Measurements from ENCODE around the gene WDR26. TPM values are rescaled to one million over a fixed set of nuclear protein-coding genes. Genes with fewer than 3 reads are reported as not detected.
A peak's percentile ranks its signal among the peaks of the same experiment; 100 is the strongest.
"Not testable (repeated sequence)": the region's sequence is repeated elsewhere in the genome, so short reads cannot be mapped to it uniquely, and the experiment has no call there.

WDR26 gene
- total RNA-seq, result 10 to 100 TPM; 82.2 to 92.2 TPM

- no peaks in the 10 kb centered on the region for H3K27me3 Mint-ChIP-seq (ENCODE audit: low read depth)
- DNase-seq, result peak; percentile 85 to 90
- peaks cover 13 to 14% of the 10 kb centered on the region in 2 donors for H3K36me3 Mint-ChIP-seq (ENCODE audit: insufficient read depth in 2 of 2)
- peaks cover 60% of the 10 kb centered on the region for H3K4me1 Mint-ChIP-seq (ENCODE audit: low read depth)
- ATAC-seq (replicated peaks in 1 of 2), result peak; percentile 91 to 95
- H3K27ac Mint-ChIP-seq, result peak within 1 kb of the TSS; percentile 98
- peak within 1 kb of the TSS; percentile 94 to 99 for H3K4me3 Mint-ChIP-seq
- no peaks in the 10 kb centered on the region for H3K9me3 Mint-ChIP-seq
Measured at GRCh38 chr1:224434691-224435317, at the start of gene WDR26. Gene WDR26 (minus strand): TSS chr1:224434797.

- ATAC-seq (replicated peaks in 1 of 2); H3K27me3 Mint-ChIP-seq (ENCODE audit: low read depth); DNase-seq; H3K4me1 Mint-ChIP-seq (ENCODE audit: low read depth); H3K4me3 Mint-ChIP-seq; H3K27ac Mint-ChIP-seq; H3K36me3 Mint-ChIP-seq (ENCODE audit: insufficient read depth in 2 of 2); H3K9me3 Mint-ChIP-seq: not testable (repeated sequence)
Measured at GRCh38 chr1:224483206-224483605, 48.6 kb upstream of the WDR26 start.

GRCh38 chr1:224482619-224483018, 48.0 kb upstream of the WDR26 start:
- no peak for DNase-seq
- H3K4me3 Mint-ChIP-seq, result no peak overlapping the region
- H3K9me3 Mint-ChIP-seq, result peaks cover 2 to 6% of the 10 kb centered on the region in 2 donors
- no peaks in the 10 kb centered on the region for H3K27me3 Mint-ChIP-seq (ENCODE audit: low read depth)
- no peak for ATAC-seq (replicated peaks in 1 of 2)
- peaks cover 0 to 5% of the 10 kb centered on the region in 2 donors for H3K36me3 Mint-ChIP-seq (ENCODE audit: insufficient read depth in 2 of 2)
- no peak overlapping the region for H3K27ac Mint-ChIP-seq
- H3K4me1 Mint-ChIP-seq (ENCODE audit: low read depth), result no peaks in the 10 kb centered on the region

GRCh38 chr1:224481601-224482000, 47.0 kb upstream of the WDR26 start:
- peaks cover 0 to 5% of the 10 kb centered on the region in 2 donors for H3K36me3 Mint-ChIP-seq (ENCODE audit: insufficient read depth in 2 of 2)
- no peak overlapping the region for H3K27ac Mint-ChIP-seq
- no peaks in the 10 kb centered on the region for H3K27me3 Mint-ChIP-seq (ENCODE audit: low read depth)
- DNase-seq (no peak), ATAC-seq (replicated peaks in 1 of 2) (no peak)
- H3K4me3 Mint-ChIP-seq, result no peak overlapping the region
- H3K4me1 Mint-ChIP-seq (ENCODE audit: low read depth), result no peaks in the 10 kb centered on the region
- peaks cover 2 to 6% of the 10 kb centered on the region in 2 donors for H3K9me3 Mint-ChIP-seq

DNA sequence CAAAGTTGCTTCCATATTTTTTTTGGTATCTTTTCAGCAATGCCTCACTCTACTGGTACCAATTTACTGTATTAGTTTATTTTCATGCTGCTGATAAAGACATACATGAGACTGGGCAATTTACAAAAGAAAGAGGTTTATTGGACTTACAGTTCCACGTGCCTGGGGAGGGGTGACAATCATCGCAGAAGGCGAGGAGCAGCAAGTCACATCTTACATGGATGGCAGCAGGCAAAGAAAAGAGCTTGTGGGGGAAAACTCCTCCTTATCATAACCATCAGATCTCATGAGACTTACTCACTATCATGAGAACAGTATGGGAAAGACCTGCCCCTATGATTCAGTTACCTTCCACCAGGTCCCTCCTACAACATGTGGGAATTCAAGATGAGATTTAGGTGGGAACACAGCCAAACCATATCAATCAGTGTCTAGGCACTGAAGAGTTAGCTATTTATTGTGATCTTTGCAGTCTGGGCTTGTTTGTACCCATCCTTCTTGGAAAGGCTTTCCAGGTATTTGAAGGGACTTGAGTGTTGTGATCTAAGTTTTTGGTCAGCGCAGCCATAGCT, 46.4 kb upstream of the WDR26 start:
- not testable (repeated sequence) for ATAC-seq (replicated peaks in 1 of 2); H3K27me3 Mint-ChIP-seq (ENCODE audit: low read depth); DNase-seq; H3K36me3 Mint-ChIP-seq (ENCODE audit: insufficient read depth in 2 of 2); H3K4me3 Mint-ChIP-seq; H3K4me1 Mint-ChIP-seq (ENCODE audit: low read depth); H3K27ac Mint-ChIP-seq; H3K9me3 Mint-ChIP-seq

DNA sequence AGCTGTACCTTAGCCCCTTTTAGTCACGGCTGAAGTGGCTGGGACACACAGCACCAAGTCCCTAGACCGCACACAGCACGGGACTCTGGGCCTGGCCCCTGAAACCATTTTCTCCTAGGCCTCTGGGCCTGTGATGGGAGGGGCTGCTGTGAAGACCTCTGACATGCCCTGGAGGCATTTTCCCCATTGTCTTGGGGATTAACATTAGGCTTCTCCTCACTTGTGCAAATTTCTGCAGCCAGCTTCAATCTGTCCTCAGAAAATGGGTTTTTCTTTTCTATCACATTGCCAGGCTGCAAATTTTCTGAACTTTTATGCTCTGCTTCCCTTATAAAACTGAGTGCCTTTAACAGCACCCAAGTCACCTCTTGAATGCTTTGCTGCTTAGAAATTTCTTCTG, 45.6 kb upstream of the WDR26 start:
- not testable (repeated sequence) for H3K27ac Mint-ChIP-seq; H3K9me3 Mint-ChIP-seq; H3K27me3 Mint-ChIP-seq (ENCODE audit: low read depth); DNase-seq; H3K36me3 Mint-ChIP-seq (ENCODE audit: insufficient read depth in 2 of 2); H3K4me3 Mint-ChIP-seq; ATAC-seq (replicated peaks in 1 of 2); H3K4me1 Mint-ChIP-seq (ENCODE audit: low read depth)

DNA sequence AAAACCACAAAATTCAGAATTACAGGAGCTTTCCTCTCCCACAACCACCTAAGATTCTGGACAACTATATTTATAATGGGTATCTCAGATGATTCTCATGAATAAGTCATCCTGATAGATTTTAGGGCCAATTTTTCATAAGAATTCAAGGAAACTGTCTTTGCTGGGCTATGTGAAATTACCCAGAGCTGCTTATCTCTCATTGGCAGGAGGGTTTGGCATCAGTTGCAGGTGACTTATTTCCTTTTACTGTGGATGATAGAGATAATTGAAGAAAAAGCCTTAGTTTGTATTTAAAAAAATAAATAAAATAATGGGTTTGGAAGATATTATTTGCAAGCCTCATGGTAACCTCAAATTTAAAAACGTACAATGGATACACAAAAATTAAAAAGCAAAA, 38.2 kb upstream of the WDR26 start:
- DNase-seq, result no peak
- Mint-ChIP-seq H3K27me3 (ENCODE audit: low read depth) (no peaks in the 10 kb centered on the region), H3K4me1 (ENCODE audit: low read depth) (no peaks in the 10 kb centered on the region), H3K9me3 (peaks cover 0 to 2% of the 10 kb centered on the region in 2 donors), H3K4me3 (no peak overlapping the region), H3K36me3 (ENCODE audit: insufficient read depth in 2 of 2) (peaks cover 0 to 3% of the 10 kb centered on the region in 2 donors), H3K27ac (no peak overlapping the region)
- no peak for ATAC-seq (replicated peaks in 1 of 2)

- no peak overlapping the region for H3K27ac Mint-ChIP-seq
- no peak overlapping the region for H3K4me3 Mint-ChIP-seq
- H3K9me3 Mint-ChIP-seq, result peaks cover 0 to 2% of the 10 kb centered on the region in 2 donors
- no peaks in the 10 kb centered on the region for H3K36me3 Mint-ChIP-seq (ENCODE audit: insufficient read depth in 2 of 2)
- no peak for DNase-seq
- ATAC-seq (replicated peaks in 1 of 2), result no peak
- no peaks in the 10 kb centered on the region for H3K27me3 Mint-ChIP-seq (ENCODE audit: low read depth)
- peaks cover 6% of the 10 kb centered on the region for H3K4me1 Mint-ChIP-seq (ENCODE audit: low read depth)
Measured at GRCh38 chr1:224466154-224466553, 31.6 kb upstream of the WDR26 start.

DNA sequence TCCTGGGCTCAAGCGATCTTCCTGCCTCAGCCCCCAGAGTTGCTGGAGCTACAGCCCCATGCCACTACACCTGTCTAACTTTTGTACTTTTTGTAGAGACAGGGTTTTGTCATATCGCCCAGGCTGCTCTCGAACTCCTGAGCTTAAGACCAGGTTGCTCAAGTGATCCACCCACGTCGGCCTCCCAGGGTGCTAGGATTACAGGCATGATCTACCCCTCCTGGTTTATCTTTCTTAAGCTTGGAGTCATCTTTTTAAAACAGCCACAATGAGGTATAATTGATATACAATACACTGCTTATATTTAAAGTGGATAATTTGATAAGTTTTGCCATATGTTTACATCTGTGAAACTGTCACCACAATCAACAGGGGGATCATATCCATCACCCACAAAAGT, 25.4 kb upstream of the WDR26 start:
- Mint-ChIP-seq H3K4me1 (ENCODE audit: low read depth) (peaks cover 14% of the 10 kb centered on the region), H3K27me3 (ENCODE audit: low read depth) (no peaks in the 10 kb centered on the region), H3K4me3 (no peak overlapping the region), H3K27ac (no peak overlapping the region), H3K36me3 (ENCODE audit: insufficient read depth in 2 of 2) (no peaks in the 10 kb centered on the region), H3K9me3 (no peaks in the 10 kb centered on the region)
- no peak for ATAC-seq (replicated peaks in 1 of 2)
- DNase-seq, result no peak

DNA sequence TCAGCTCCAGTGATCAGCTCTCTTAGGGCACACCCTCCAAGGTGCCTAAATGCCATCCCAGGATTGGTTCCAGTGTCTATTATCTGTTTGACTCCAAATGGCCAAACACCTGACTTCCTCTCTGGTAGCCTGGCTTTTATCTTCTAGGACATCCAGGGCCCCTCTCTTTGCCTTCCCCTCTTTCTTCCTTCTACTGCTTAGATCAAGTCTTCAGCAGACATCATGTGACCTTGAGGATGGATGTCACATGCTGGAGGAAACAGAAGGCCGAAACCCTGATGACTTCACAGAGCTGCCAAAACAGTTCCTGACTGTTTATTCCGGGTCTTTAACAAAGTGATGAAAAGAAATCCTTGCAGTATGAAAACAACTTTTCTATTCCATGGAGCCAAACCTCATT, 24.4 kb upstream of the WDR26 start:
- DNase-seq (no peak), ATAC-seq (replicated peaks in 1 of 2) (no peak)
- Mint-ChIP-seq H3K36me3 (ENCODE audit: insufficient read depth in 2 of 2) (no peaks in the 10 kb centered on the region), H3K9me3 (no peaks in the 10 kb centered on the region), H3K27ac (peak overlapping the region; percentile 61), H3K27me3 (ENCODE audit: low read depth) (no peaks in the 10 kb centered on the region), H3K4me1 (ENCODE audit: low read depth) (peaks cover 14% of the 10 kb centered on the region), H3K4me3 (no peak overlapping the region)

- DNase-seq, result no peak
- H3K9me3 Mint-ChIP-seq, result no peaks in the 10 kb centered on the region
- H3K4me1 Mint-ChIP-seq (ENCODE audit: low read depth), result peaks cover 14% of the 10 kb centered on the region
- no peaks in the 10 kb centered on the region for H3K36me3 Mint-ChIP-seq (ENCODE audit: insufficient read depth in 2 of 2)
- ATAC-seq (replicated peaks in 1 of 2), result no peak
- H3K27me3 Mint-ChIP-seq (ENCODE audit: low read depth), result no peaks in the 10 kb centered on the region
- H3K27ac Mint-ChIP-seq, result no peak overlapping the region
- no peak overlapping the region for H3K4me3 Mint-ChIP-seq
Measured at GRCh38 chr1:224458296-224458695, 23.7 kb upstream of the WDR26 start.

DNA sequence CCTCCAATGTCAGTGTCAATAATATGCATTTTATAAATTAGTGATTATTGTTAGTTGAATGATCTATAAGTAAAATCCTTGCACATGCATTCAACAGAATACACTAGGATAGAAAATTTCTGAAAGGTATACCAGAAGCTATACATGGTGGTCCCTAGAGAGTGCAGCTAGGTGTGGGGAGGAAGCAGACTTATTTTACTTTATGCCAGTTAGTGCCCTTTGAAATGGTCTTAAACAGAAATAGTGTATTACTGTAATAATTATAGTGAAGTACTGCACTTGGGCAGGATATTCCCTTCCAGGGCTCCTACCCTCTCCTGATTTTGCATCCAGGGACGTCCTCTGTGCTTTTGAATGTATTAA, 23.2 kb upstream of the WDR26 start:
- no peak overlapping the region for H3K27ac Mint-ChIP-seq

GRCh38 chr1:224456637-224456953, 22.0 kb upstream of the WDR26 start:
- DNase-seq (no peak), ATAC-seq (replicated peaks in 1 of 2) (no peak)

More for the DNA sequence above, 23.2 kb upstream of the WDR26 start:
- Mint-ChIP-seq H3K4me3 (no peak overlapping the region), H3K9me3 (no peaks in the 10 kb centered on the region), H3K4me1 (ENCODE audit: low read depth) (peaks cover 14% of the 10 kb centered on the region), H3K27me3 (ENCODE audit: low read depth) (no peaks in the 10 kb centered on the region), H3K36me3 (ENCODE audit: insufficient read depth in 2 of 2) (no peaks in the 10 kb centered on the region)
- DNase-seq (no peak), ATAC-seq (replicated peaks in 1 of 2) (peak in 1 of 2 donors; percentile 21)

DNA sequence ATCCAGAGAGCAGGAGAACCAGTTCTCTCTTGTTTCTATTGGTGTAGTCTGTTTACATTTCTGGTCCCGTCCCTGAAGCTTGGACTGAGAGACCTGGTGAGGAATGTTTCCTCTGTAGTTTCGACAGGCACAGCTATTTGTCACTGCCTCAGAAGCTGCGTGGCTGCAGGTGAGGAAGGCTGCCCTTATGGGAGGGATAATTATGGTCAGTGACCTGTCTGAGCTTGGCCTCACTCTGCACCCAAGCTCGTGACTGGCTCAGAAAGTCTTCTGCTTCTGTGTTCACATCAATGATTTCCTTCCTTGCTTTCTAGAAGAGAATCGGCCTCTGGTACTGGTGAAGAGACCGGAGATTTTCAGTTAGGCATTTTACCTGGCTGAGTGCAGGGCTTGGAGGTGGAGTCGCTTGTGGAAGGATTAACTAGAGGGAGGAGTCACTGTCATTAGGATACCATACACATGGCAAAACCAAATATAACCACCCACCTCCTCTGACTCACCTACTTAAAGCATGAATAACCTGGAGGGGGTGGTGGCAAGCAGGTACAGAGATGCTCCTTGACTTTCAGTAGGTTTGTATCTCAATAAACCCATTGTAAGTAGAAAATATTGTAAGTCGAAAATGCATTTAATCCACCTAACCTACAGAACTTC, 19.9 kb upstream of the WDR26 start:
- H3K4me1 Mint-ChIP-seq (ENCODE audit: low read depth), result peaks cover 26% of the 10 kb centered on the region
- no peaks in the 10 kb centered on the region for H3K36me3 Mint-ChIP-seq (ENCODE audit: insufficient read depth in 2 of 2)
- H3K9me3 Mint-ChIP-seq, result no peaks in the 10 kb centered on the region
- ATAC-seq (replicated peaks in 1 of 2) (no peak), DNase-seq (no peak)
- H3K4me3 Mint-ChIP-seq, result no peak overlapping the region
- H3K27ac Mint-ChIP-seq, result no peak overlapping the region
- H3K27me3 Mint-ChIP-seq (ENCODE audit: low read depth), result no peaks in the 10 kb centered on the region

More at GRCh38 chr1:224456637-224456953, 22.0 kb upstream of the WDR26 start:
- H3K9me3 Mint-ChIP-seq, result no peaks in the 10 kb centered on the region
- H3K27ac Mint-ChIP-seq, result no peak overlapping the region
- H3K4me1 Mint-ChIP-seq (ENCODE audit: low read depth), result peaks cover 14% of the 10 kb centered on the region
- H3K4me3 Mint-ChIP-seq, result no peak overlapping the region
- no peaks in the 10 kb centered on the region for H3K36me3 Mint-ChIP-seq (ENCODE audit: insufficient read depth in 2 of 2)
- H3K27me3 Mint-ChIP-seq (ENCODE audit: low read depth), result no peaks in the 10 kb centered on the region
